ENCODE data around the gene ZIC2. TPM values are rescaled to one million over a fixed set of nuclear protein-coding genes. Genes with fewer than 3 reads are reported as not detected.

Gene ZIC2
- total RNA-seq, 4 donors from 2014 or later = not detected

DNA sequence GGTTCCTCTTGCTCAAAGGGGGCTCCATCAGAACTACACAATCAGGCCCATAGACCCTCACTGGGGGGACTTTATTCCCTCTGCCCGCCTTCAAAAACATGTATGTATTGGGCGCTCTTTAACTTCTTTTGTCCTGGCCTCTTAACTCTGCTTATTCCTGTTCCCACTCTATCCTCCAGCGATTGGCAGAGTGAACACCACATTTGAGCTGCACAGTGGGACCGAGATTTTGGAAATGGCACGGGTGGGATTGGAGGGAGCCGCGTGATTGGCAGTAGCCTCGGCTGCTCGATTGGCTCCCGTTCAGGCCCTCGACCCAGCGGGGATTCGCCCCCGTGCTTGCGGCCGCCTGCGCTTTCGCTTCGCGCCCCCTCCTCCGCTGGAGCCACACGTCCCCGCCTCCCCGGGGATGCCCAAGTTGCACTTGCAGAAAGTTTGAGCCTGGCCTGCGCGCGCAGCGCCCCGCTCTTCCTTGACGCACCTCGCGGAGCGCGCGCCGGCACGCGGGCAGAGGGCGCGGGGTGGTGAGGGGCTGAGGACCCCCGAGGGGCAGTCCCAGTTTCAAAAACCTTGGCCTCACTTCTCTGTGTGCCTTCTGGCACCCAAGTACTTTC lies 9.9 kb upstream of the ZIC2 start, which contains the start of gene ZIC5:
Gene ZIC5 (minus strand): TSS at position 192 of the 614 bp plus-strand sequence. CDS start 164 bp downstream, at position 28.
- Histone ChIP-seq H3K4me3 (peak within 1 kb of the TSS; percentile 47), H3K27me3 (peaks cover 96% of the 10 kb centered on the region), H3K4me1 (peaks cover 37% of the 10 kb centered on the region), H3K27ac (no peak within 1 kb of the TSS), H3K9me3 (no peaks in the 10 kb centered on the region), H3K36me3 (no peaks in the 10 kb centered on the region)
- TF ChIP-seq EP300 (IDR thresholded peaks at IDR 0.05) = no peak
- TF ChIP-seq POLR2AphosphoS5 (IDR thresholded peaks at IDR 0.05) = no peak
- no peak for TF ChIP-seq POLR2A (IDR thresholded peaks at IDR 0.05)
- TF ChIP-seq, protein P1, sequence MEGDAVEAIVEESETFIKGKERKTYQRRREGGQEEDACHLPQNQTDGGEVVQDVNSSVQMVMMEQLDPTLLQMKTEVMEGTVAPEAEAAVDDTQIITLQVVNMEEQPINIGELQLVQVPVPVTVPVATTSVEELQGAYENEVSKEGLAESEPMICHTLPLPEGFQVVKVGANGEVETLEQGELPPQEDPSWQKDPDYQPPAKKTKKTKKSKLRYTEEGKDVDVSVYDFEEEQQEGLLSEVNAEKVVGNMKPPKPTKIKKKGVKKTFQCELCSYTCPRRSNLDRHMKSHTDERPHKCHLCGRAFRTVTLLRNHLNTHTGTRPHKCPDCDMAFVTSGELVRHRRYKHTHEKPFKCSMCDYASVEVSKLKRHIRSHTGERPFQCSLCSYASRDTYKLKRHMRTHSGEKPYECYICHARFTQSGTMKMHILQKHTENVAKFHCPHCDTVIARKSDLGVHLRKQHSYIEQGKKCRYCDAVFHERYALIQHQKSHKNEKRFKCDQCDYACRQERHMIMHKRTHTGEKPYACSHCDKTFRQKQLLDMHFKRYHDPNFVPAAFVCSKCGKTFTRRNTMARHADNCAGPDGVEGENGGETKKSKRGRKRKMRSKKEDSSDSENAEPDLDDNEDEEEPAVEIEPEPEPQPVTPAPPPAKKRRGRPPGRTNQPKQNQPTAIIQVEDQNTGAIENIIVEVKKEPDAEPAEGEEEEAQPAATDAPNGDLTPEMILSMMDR (IDR thresholded peaks at IDR 0.05) = no peak
- DNase-seq (ENCODE audit: low spot score in 2 of 2) = no peak
- WGBS = 10% methylated on average over 16 of the region's 41 CpGs

DNA sequence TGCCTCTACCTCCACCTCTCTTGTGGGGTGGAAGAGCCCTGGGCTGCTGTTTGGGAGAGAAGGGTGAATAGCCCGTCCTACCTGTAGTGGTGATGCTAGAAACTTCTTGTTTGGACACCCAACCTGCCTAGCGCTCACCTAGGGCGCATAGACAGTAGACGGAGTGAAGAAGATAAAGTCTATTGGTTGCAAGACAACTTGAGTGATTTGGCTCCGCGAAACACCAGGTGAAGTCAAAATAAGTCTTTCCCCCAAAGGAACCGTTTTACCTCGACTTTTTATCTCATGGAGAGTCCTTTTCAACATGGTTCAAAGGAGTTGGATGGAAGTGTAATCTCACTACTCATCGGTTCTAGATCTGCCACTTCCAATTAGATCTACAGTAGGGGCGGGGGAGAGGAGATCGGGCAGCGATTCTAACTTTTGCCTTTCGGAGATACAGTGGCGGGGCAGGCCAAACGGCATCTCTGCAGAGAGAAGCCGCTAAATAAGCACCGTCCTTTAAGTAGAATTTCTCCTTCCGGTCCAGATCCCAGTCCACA lies 9.3 kb upstream of the ZIC2 start:
- TF ChIP-seq, protein P1 (IDR thresholded peaks at IDR 0.05) = no peak
- TF ChIP-seq POLR2AphosphoS5 (IDR thresholded peaks at IDR 0.05) = no peak
- no peak for TF ChIP-seq POLR2A (IDR thresholded peaks at IDR 0.05)
- peaks cover 98% of the 10 kb centered on the region for H3K27me3 ChIP-seq
- H3K36me3 ChIP-seq = no peaks in the 10 kb centered on the region
- no peak overlapping the region for H3K27ac ChIP-seq
- DNase-seq (ENCODE audit: low spot score in 2 of 2) = no peak
- H3K4me3 ChIP-seq = no peak overlapping the region
- 16% methylated on average over 18 of the region's 18 CpGs for WGBS
- no peaks in the 10 kb centered on the region for H3K9me3 ChIP-seq
- H3K4me1 ChIP-seq = peaks cover 37% of the 10 kb centered on the region

DNA sequence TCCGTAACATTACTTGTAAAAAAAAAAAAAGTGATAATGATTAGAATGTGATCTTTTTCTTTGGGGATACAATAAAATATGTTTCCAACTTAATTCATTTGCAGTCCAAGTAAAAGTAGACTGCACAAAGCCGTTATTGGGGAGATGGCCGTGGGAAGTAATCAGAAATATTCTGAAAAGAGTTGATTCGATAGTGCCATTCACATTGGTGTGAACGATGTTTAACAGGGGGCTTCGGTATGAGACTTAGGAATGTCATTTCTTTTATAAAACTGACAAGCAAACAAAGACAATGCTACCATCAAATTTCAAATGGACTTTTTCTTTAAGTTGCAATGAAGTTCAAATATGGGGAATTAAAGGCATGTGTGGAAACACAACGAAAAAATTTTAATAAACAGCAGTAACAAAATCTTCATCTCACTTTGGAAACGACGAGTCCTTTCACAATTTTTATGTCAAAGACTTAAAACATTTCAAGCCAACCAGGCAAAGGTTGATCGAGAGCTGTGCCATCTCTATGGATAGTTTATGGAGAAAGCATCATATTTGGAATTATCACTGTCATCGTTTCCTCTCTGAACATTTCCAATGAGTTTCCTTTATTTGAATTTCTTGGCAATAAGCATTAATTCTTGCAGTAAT lies 8.3 kb upstream of the ZIC2 start:
- H3K27ac ChIP-seq = no peak overlapping the region

DNA sequence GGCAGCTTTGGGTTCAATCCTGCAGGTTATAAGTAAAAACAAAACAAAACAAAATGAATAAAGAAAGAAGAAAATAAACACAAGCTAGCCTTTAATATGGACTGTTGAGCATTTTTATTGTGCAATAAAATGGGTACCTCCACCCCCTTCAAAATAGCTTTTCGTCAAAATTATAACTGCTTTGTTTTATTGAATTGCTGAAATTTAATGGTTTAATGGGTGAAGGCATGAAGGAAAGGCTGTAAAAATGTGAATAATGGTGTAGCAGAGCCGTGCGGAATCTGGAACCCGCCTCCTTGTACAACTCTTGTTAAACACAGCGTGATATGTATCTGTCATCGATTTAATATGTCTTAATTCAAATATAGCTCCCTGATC lies 7.8 kb upstream of the ZIC2 start:
- DNase-seq (ENCODE audit: low spot score in 2 of 2) = no peak
- TF ChIP-seq POLR2AphosphoS5 (IDR thresholded peaks at IDR 0.05) = no peak
- TF ChIP-seq, protein P1 (IDR thresholded peaks at IDR 0.05) = no peak
- no peak for TF ChIP-seq EP300 (IDR thresholded peaks at IDR 0.05)
- no peak for TF ChIP-seq POLR2A (IDR thresholded peaks at IDR 0.05)
- 23% methylated on average over 6 of the region's 6 CpGs for WGBS
- H3K9me3 ChIP-seq = no peaks in the 10 kb centered on the region
- no peaks in the 10 kb centered on the region for H3K36me3 ChIP-seq
- H3K4me1 ChIP-seq = peaks cover 34% of the 10 kb centered on the region
- no peak overlapping the region for H3K4me3 ChIP-seq
- peaks cover 98% of the 10 kb centered on the region for H3K27me3 ChIP-seq
- H3K27ac ChIP-seq = no peak overlapping the region

More for the DNA sequence above, 8.3 kb upstream of the ZIC2 start:
- H3K9me3 ChIP-seq = no peaks in the 10 kb centered on the region
- H3K4me1 ChIP-seq = peaks cover 34% of the 10 kb centered on the region
- 23% methylated on average over 11 of the region's 11 CpGs for WGBS
- no peak for TF ChIP-seq EP300 (IDR thresholded peaks at IDR 0.05)
- H3K4me3 ChIP-seq = no peak overlapping the region
- peaks cover 98% of the 10 kb centered on the region for H3K27me3 ChIP-seq
- DNase-seq (ENCODE audit: low spot score in 2 of 2) = no peak
- no peaks in the 10 kb centered on the region for H3K36me3 ChIP-seq

DNA sequence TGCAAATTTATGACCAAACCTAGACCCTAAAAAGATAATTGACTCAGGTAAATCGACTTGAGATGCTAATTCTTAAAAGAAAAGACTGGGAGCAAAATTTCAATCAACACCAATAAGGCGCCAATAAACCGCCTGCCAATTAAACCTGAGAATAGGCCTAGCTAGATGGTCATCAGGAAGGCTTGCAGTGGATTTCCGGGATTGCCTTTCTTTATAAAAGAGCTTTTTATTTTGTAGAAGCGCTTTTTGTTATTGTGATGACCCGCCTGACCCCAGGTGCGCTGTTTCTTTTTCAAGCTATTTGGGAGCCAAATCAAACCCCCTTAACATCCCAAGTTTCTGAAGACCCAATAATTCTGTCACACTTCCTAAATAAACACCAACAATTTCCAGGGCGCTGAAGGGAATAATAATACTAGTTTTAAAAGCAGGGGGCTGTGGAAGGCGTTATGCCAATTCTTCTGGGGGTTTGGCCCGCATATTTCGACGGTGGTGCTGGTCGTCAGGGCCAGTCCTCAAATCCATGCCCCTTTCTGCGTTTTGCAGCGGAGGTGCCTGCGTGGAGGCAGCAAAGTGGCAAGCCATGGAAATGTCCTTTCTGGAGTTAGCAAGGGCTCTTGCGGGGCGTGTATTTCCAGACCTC lies 7.2 kb upstream of the ZIC2 start:
- 23% methylated on average over 18 of the region's 18 CpGs for WGBS
- H3K27me3 ChIP-seq = peaks cover 98% of the 10 kb centered on the region
- no peak overlapping the region for H3K4me3 ChIP-seq
- no peaks in the 10 kb centered on the region for H3K9me3 ChIP-seq
- peak in 1 of 2 donors; percentile 26 for DNase-seq (ENCODE audit: low spot score in 2 of 2)
- TF ChIP-seq, protein P1 (IDR thresholded peaks at IDR 0.05) = no peak
- TF ChIP-seq EP300 (IDR thresholded peaks at IDR 0.05) = no peak
- no peak for TF ChIP-seq POLR2A (IDR thresholded peaks at IDR 0.05)
- no peak for TF ChIP-seq POLR2AphosphoS5 (IDR thresholded peaks at IDR 0.05)
- H3K27ac ChIP-seq = no peak overlapping the region
- peaks cover 32% of the 10 kb centered on the region for H3K4me1 ChIP-seq
- H3K36me3 ChIP-seq = no peaks in the 10 kb centered on the region
